Hepatocyte (in vitro differentiated cells): ENCODE data around the gene SFXN5. TPM values are rescaled to one million over a fixed set of nuclear protein-coding genes. Genes with fewer than 3 reads are reported as not detected.

Experiments used
- DNase-seq: peaks from one replicate; pipeline ENCODE4 v3.0.0-alpha.2; 2016; ENCODE audit warnings: low spot score
- H2AFZ ChIP-seq: fragments of 200-600 bp; sonication (generic); 2 replicates; pipeline ENCODE4 v1.6.0; 2016; ENCODE audit warnings: antibody characterized with exemption, mild to moderate bottlenecking
- H3K27ac ChIP-seq: fragments of 200-600 bp; sonication (generic); 2 replicates; pipeline ENCODE4 v1.5.1; 2016; ENCODE audit warnings: mild to moderate bottlenecking
- H3K27me3 ChIP-seq: fragments of 200-600 bp; sonication (generic); 2 replicates; pipeline ENCODE4 v1.6.1; 2016
- H3K36me3 ChIP-seq: fragments of 200-600 bp; sonication (generic); replicated peaks from 2 replicates; pipeline ENCODE4 v1.5.1; 2016; ENCODE audit warnings: low read depth; ENCODE audit not compliant: insufficient read depth
- H3K4me1 ChIP-seq: fragments of 200-600 bp; sonication (generic); 2 replicates; pipeline ENCODE4 v1.5.1; 2016; ENCODE audit warnings: mild to moderate bottlenecking, moderate library complexity; ENCODE audit not compliant: insufficient read depth
- H3K4me2 ChIP-seq: fragments of 200-600 bp; sonication (generic); 2 replicates; pipeline ENCODE4 v1.6.0; 2016
- H3K4me3 ChIP-seq: fragments of 200-600 bp; sonication (generic); 2 replicates; pipeline ENCODE4 v1.5.1; 2016; ENCODE audit warnings: mild to moderate bottlenecking
- H3K79me2 ChIP-seq: fragments of 200-600 bp; sonication (generic); 2 replicates; pipeline ENCODE4 v1.6.0; 2017; ENCODE audit warnings: mild to moderate bottlenecking
- H3K9me2 ChIP-seq: fragments of 200-600 bp; sonication (generic); replicated peaks from 2 replicates; pipeline ENCODE4 v1.6.0; 2017; ENCODE audit warnings: mild to moderate bottlenecking; ENCODE audit not compliant: insufficient read depth
- H3K9me3 ChIP-seq: fragments of 200-600 bp; sonication (generic); 2 replicates; pipeline ENCODE4 v1.5.1; 2016; ENCODE audit warnings: low read depth, mild to moderate bottlenecking
- H4K20me1 ChIP-seq: fragments of 200-600 bp; sonication (generic); 2 replicates; pipeline ENCODE4 v1.6.0; 2016; ENCODE audit warnings: mild to moderate bottlenecking; ENCODE audit not compliant: insufficient read depth, poor library complexity, severe bottlenecking
- EZH2 ChIP-seq: fragments of 200-600 bp; sonication (generic); IDR thresholded peaks from 2 replicates; pipeline ENCODE4 v1.6.1; 2016; ENCODE audit warnings: antibody characterized with exemption, mild to moderate bottlenecking, borderline replicate concordance
- EZH2phosphoT487 ChIP-seq: fragments of 200-600 bp; sonication (generic); IDR thresholded peaks from one replicate; pipeline ENCODE4 v1.6.1; 2018; ENCODE audit warnings: antibody characterized with exemption, mild to moderate bottlenecking, low read depth, moderate library complexity; ENCODE audit not compliant: unreplicated experiment, severe bottlenecking
- WGBS: methylation state at CpG from one replicate; pipeline ENCODE4 v1.1.6; 2016; ENCODE audit warnings: low lambda C conversion rate; ENCODE audit errors: missing lambda C conversion rate; 5-methylcytosine and 5-hydroxymethylcytosine counted together
- polyA plus RNA-seq: library from polyadenylated mRNA; unstranded; fragments of >200 nt; fragmentation: Nextera tagmentation; extraction: Ambion mirVana; gene quantifications from 2 replicates; pipeline ENCODE4 v1.2.1, GENCODE V29; 2016
- total RNA-seq: library from RNA; depleted of rRNA; stranded (reverse); fragments of >200 nt; gene quantifications from 2 replicates; pipeline ENCODE4 v1.2.3, GENCODE V29; 2014
- TF ChIP-seq, protein P1 (sequence below): fragments of 200-600 bp; sonication (generic); IDR thresholded peaks from 2 replicates; pipeline ENCODE4 v1.5.1; 2016; ENCODE audit warnings: antibody characterized with exemption, mild to moderate bottlenecking; ENCODE audit not compliant: poor library complexity

SFXN5 gene
- total and polyA plus RNA-seq, 2 experiments from 2014 or later: 25.8 to 34.6 TPM

DNA sequence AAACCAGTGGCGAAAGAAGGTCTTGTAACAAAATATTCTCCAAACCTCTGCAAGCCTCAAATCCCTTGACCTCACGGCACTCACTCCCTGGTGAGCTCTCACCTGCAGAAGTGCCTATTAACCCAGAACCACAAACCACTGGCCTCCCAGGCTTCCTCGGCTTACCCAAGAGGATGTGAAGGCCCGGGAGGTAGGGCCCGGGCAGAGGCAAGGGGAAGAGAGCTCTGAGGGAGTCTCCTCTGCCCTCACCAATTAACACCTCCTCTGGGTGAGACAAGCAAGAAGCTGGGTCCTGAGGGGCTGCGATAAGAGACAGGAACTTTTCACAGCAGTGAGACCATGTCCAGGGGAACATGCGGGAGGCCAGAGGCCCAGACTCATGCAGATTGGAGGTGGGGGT is 100.5 kb downstream of the SFXN5 start:
- Histone ChIP-seq H3K27ac (no peak overlapping the region), H3K79me2 (no peaks in the 10 kb centered on the region), H2AFZ (no peak overlapping the region), H3K36me3 (no peaks in the 10 kb centered on the region), H3K9me2 (no peaks in the 10 kb centered on the region), H3K4me1 (no peaks in the 10 kb centered on the region), H4K20me1 (no peaks in the 10 kb centered on the region), H3K27me3 (no peaks in the 10 kb centered on the region), H3K9me3 (no peaks in the 10 kb centered on the region), H3K4me3 (no peak overlapping the region), H3K4me2 (no peak overlapping the region)
- TF ChIP-seq, protein P1, sequence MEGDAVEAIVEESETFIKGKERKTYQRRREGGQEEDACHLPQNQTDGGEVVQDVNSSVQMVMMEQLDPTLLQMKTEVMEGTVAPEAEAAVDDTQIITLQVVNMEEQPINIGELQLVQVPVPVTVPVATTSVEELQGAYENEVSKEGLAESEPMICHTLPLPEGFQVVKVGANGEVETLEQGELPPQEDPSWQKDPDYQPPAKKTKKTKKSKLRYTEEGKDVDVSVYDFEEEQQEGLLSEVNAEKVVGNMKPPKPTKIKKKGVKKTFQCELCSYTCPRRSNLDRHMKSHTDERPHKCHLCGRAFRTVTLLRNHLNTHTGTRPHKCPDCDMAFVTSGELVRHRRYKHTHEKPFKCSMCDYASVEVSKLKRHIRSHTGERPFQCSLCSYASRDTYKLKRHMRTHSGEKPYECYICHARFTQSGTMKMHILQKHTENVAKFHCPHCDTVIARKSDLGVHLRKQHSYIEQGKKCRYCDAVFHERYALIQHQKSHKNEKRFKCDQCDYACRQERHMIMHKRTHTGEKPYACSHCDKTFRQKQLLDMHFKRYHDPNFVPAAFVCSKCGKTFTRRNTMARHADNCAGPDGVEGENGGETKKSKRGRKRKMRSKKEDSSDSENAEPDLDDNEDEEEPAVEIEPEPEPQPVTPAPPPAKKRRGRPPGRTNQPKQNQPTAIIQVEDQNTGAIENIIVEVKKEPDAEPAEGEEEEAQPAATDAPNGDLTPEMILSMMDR: no peak
- no peak for TF ChIP-seq EZH2
- TF ChIP-seq EZH2phosphoT487: no peak
- 87% methylated on average over 7 of the region's 7 CpGs for WGBS
- DNase-seq: no peak

DNA sequence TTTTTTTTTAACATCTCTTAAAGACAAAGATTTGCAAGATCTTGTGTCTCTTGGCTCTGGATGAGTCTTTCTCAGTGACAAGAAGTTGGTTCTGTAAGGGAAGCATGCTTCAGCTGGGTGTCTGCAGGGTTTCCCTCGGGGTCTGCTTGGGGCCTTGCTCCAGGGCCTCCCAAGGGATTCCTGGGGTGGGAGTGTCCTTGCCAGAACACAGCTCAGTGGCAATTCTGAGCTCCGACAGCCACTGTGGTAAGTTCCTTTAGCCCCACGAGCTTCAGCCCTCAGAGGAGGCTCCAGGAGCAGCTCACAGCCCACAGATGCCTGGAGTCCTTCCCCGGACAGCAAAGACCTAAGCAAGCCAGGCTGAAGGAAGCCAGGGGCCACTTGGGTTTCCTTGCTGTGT is 101.8 kb downstream of the SFXN5 start:
- no peak overlapping the region for H3K4me3 ChIP-seq
- H3K4me2 ChIP-seq: no peak overlapping the region
- WGBS: 72% methylated on average over 4 of the region's 4 CpGs
- no peak for TF ChIP-seq EZH2
- TF ChIP-seq, protein P1: no peak
- no peak for TF ChIP-seq EZH2phosphoT487
- no peaks in the 10 kb centered on the region for H3K4me1 ChIP-seq
- H4K20me1 ChIP-seq: no peaks in the 10 kb centered on the region
- no peaks in the 10 kb centered on the region for H3K9me3 ChIP-seq
- H3K79me2 ChIP-seq: no peaks in the 10 kb centered on the region
- no peaks in the 10 kb centered on the region for H3K9me2 ChIP-seq
- no peak for DNase-seq
- H3K36me3 ChIP-seq: no peaks in the 10 kb centered on the region
- no peaks in the 10 kb centered on the region for H3K27me3 ChIP-seq
- no peak overlapping the region for H2AFZ ChIP-seq
- no peak overlapping the region for H3K27ac ChIP-seq

DNA sequence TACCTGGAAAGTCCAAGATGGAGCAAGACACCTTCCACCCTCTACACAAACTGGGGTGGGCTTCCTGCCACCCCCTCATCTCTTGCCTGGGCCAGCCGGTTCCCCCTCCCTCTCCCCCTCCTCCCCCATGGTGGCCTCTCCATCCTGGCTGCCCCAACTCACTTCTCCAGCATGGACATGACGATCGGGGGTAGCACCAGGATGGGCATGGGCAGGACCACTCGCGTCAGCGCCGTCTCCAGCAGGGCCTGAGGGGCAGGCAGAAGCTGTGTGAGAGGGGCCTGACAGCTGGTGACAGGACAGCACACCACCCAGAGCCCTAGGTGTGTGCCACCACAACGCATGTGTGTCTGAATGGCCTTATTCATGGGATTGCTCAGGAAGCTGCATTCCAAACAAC is 103.2 kb downstream of the SFXN5 start:
- no peak for TF ChIP-seq EZH2
- no peak for DNase-seq
- Histone ChIP-seq H3K4me3 (no peak overlapping the region), H3K4me2 (no peak overlapping the region), H3K4me1 (no peaks in the 10 kb centered on the region), H3K27ac (no peak overlapping the region), H2AFZ (no peak overlapping the region), H3K9me3 (no peaks in the 10 kb centered on the region), H3K79me2 (no peaks in the 10 kb centered on the region), H3K27me3 (no peaks in the 10 kb centered on the region), H3K36me3 (no peaks in the 10 kb centered on the region), H3K9me2 (no peaks in the 10 kb centered on the region), H4K20me1 (no peaks in the 10 kb centered on the region)
- 92% methylated on average over 7 of the region's 8 CpGs for WGBS

DNA sequence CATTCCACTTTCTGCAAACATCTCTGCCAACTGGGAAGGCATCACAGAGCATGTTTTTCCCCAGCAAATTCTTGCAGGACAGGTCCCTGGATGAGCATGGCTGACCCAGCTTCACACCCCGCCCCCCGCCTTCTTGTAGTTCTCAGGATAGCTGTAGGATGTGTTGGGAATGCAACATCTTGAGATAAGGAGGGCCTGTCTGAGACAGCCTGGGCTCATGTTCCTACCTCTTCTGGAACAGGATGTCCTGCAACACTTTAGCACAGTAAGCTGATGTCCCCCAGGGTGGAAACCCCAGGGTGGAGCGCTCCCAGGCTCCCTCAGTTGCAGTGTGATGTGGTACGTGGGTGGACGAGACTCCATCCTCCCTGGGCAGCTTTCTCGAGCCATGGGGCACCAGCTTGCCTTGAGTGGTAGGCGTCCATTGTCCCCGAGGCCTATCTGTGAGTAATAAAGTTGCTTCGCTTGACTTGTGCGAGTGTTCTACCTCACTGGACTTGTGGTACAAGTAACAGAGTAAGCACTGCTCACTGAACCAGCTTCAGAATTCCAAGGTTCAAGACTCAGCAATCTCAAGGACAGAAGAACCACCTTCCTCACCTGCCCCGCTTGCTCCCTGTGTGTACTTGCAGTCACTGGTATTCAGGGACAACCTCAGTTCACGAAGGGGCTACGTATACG is 105.6 kb downstream of the SFXN5 start:
- H3K4me3 ChIP-seq: no peak overlapping the region
- no peaks in the 10 kb centered on the region for H3K4me1 ChIP-seq
- no peaks in the 10 kb centered on the region for H4K20me1 ChIP-seq
- TF ChIP-seq, protein P1: no peak
- no peak overlapping the region for H2AFZ ChIP-seq
- peak; percentile 32 for DNase-seq
- H3K79me2 ChIP-seq: no peaks in the 10 kb centered on the region
- H3K9me3 ChIP-seq: no peaks in the 10 kb centered on the region
- 92% methylated on average over 14 of the region's 14 CpGs for WGBS
- no peak overlapping the region for H3K4me2 ChIP-seq
- no peaks in the 10 kb centered on the region for H3K36me3 ChIP-seq
- peak overlapping the region; percentile 40 for H3K27ac ChIP-seq
- H3K27me3 ChIP-seq: no peaks in the 10 kb centered on the region
- no peaks in the 10 kb centered on the region for H3K9me2 ChIP-seq
